Astrocyte (in vitro differentiated cells and primary cell): ENCODE measurements around the gene PPP2R5E.

Source experiments
- CTCF ChIP-seq: IDR thresholded peaks from 2 replicates; pipeline ENCODE4 v1.5.1; 2011; ENCODE audit warnings: low read depth, mild to moderate bottlenecking, inconsistent platforms, low read length, moderate library complexity; ENCODE audit not compliant: insufficient read depth
- EZH2 ChIP-seq: IDR thresholded peaks from 2 replicates; pipeline ENCODE4 v1.6.1; 2012; ENCODE audit warnings: mild to moderate bottlenecking, low read length, inconsistent platforms; ENCODE audit not compliant: insufficient read depth

- TF ChIP-seq CTCF = no peak
- TF ChIP-seq EZH2 = no peak
Measured at GRCh38 chr14:63326840-63327239, 216.3 kb downstream of the PPP2R5E start.
